Activated naive CD4-positive, alpha-beta T cell treated with anti-CD3 and anti-CD28 coated beads, Interleukin-2, amount 50 U/mL, for 24 hours (primary cell): ENCODE data around the gene AANAT.

Experiments
- H3K27ac Mint-ChIP-seq: one replicate; pipeline ENCODE4 v1.8.0; 2021; ENCODE audit warnings: mild to moderate bottlenecking, mixed read lengths
- H3K27me3 Mint-ChIP-seq: one replicate; pipeline ENCODE4 v1.8.0; 2021; ENCODE audit warnings: mixed read lengths
- H3K36me3 Mint-ChIP-seq: one replicate; pipeline ENCODE4 v1.8.0; 2021; ENCODE audit warnings: mixed read lengths
- H3K4me1 Mint-ChIP-seq: one replicate; pipeline ENCODE4 v1.8.0; 2021; ENCODE audit warnings: mixed read lengths
- H3K4me3 Mint-ChIP-seq: one replicate; pipeline ENCODE4 v1.8.0; 2021; ENCODE audit warnings: mild to moderate bottlenecking, mixed read lengths
- H3K9me3 Mint-ChIP-seq: one replicate; pipeline ENCODE4 v1.8.0; 2021; ENCODE audit warnings: mixed read lengths

Gene AANAT

GRCh38 chr17:76452127-76452659, 15.2 kb upstream of the AANAT start:
- H3K4me1 Mint-ChIP-seq, result peaks cover 38% of the 10 kb centered on the region
- H3K27me3 Mint-ChIP-seq, result no peaks in the 10 kb centered on the region
- no peaks in the 10 kb centered on the region for H3K36me3 Mint-ChIP-seq

GRCh38 chr17:76452660-76453430, 14.6 kb upstream of the AANAT start, which contains the start of gene UBE2O:
UBE2O (minus strand) TSS chr17:76453152; CDS start chr17:76453141, 11 bp downstream.
- Mint-ChIP-seq H3K27me3 (no peaks in the 10 kb centered on the region), H3K4me3 (peak within 1 kb of the TSS; percentile 88), H3K36me3 (no peaks in the 10 kb centered on the region), H3K4me1 (peaks cover 32% of the 10 kb centered on the region), H3K27ac (peak within 1 kb of the TSS; percentile 82), H3K9me3 (no peaks in the 10 kb centered on the region)

More at GRCh38 chr17:76452127-76452659, 15.2 kb upstream of the AANAT start:
- Mint-ChIP-seq H3K9me3 (no peaks in the 10 kb centered on the region), H3K4me3 (peak overlapping the region; percentile 88), H3K27ac (no peak overlapping the region)

- Mint-ChIP-seq H3K4me3 (peak overlapping the region; percentile 74), H3K36me3 (no peaks in the 10 kb centered on the region), H3K4me1 (peaks cover 26% of the 10 kb centered on the region), H3K9me3 (no peaks in the 10 kb centered on the region), H3K27me3 (no peaks in the 10 kb centered on the region), H3K27ac (peak overlapping the region; percentile 82)
Observed at GRCh38 chr17:76453431-76453743, 14.0 kb upstream of the AANAT start.

GRCh38 chr17:76458580-76459490, 8.6 kb upstream of the AANAT start:
- Mint-ChIP-seq H3K4me1 (no peaks in the 10 kb centered on the region), H3K27ac (no peak overlapping the region), H3K9me3 (no peaks in the 10 kb centered on the region)

GRCh38 chr17:76459674-76460073, 7.7 kb upstream of the AANAT start:
- H3K4me3 Mint-ChIP-seq, result no peak overlapping the region
- H3K27ac Mint-ChIP-seq, result no peak overlapping the region
- H3K36me3 Mint-ChIP-seq, result no peaks in the 10 kb centered on the region
- H3K9me3 Mint-ChIP-seq, result no peaks in the 10 kb centered on the region
- no peaks in the 10 kb centered on the region for H3K4me1 Mint-ChIP-seq
- H3K27me3 Mint-ChIP-seq, result no peaks in the 10 kb centered on the region

More at GRCh38 chr17:76458580-76459490, 8.6 kb upstream of the AANAT start:
- H3K27me3 Mint-ChIP-seq, result no peaks in the 10 kb centered on the region
- H3K4me3 Mint-ChIP-seq, result no peak overlapping the region
- no peaks in the 10 kb centered on the region for H3K36me3 Mint-ChIP-seq

- Mint-ChIP-seq H3K4me3 (no peak overlapping the region), H3K27me3 (no peaks in the 10 kb centered on the region), H3K4me1 (peaks cover 3% of the 10 kb centered on the region), H3K9me3 (no peaks in the 10 kb centered on the region), H3K27ac (no peak overlapping the region), H3K36me3 (no peaks in the 10 kb centered on the region)
Observed at GRCh38 chr17:76461765-76462555, 5.4 kb upstream of the AANAT start.

- Mint-ChIP-seq H3K4me3 (no peak overlapping the region), H3K9me3 (no peaks in the 10 kb centered on the region), H3K27ac (no peak overlapping the region), H3K4me1 (peaks cover 3% of the 10 kb centered on the region), H3K36me3 (no peaks in the 10 kb centered on the region), H3K27me3 (no peaks in the 10 kb centered on the region)
Observed at GRCh38 chr17:76462556-76463290, 4.7 kb upstream of the AANAT start.

GRCh38 chr17:76466775-76467130, 650 bp upstream of the AANAT start:
- Mint-ChIP-seq H3K27me3 (no peaks in the 10 kb centered on the region), H3K4me3 (no peak overlapping the region), H3K4me1 (peaks cover 3% of the 10 kb centered on the region), H3K9me3 (no peaks in the 10 kb centered on the region), H3K36me3 (peaks cover 3% of the 10 kb centered on the region), H3K27ac (no peak overlapping the region)

- Mint-ChIP-seq H3K4me3 (no peak overlapping the region), H3K36me3 (peaks cover 3% of the 10 kb centered on the region), H3K9me3 (no peaks in the 10 kb centered on the region), H3K27ac (no peak overlapping the region), H3K4me1 (peaks cover 3% of the 10 kb centered on the region), H3K27me3 (no peaks in the 10 kb centered on the region)
Observed at GRCh38 chr17:76467809-76468633, 618 bp downstream of the AANAT start.

- H3K9me3 Mint-ChIP-seq, result no peaks in the 10 kb centered on the region
- peaks cover 3% of the 10 kb centered on the region for H3K4me1 Mint-ChIP-seq
- no peak overlapping the region for H3K27ac Mint-ChIP-seq
Observed at GRCh38 chr17:76468634-76469010, 1.2 kb downstream of the AANAT start.

GRCh38 chr17:76469076-76469990, 1.9 kb downstream of the AANAT start:
- H3K4me1 Mint-ChIP-seq, result peaks cover 3% of the 10 kb centered on the region
- H3K9me3 Mint-ChIP-seq, result no peaks in the 10 kb centered on the region
- no peak overlapping the region for H3K4me3 Mint-ChIP-seq
- peaks cover 5% of the 10 kb centered on the region for H3K36me3 Mint-ChIP-seq
- H3K27ac Mint-ChIP-seq, result no peak overlapping the region
- H3K27me3 Mint-ChIP-seq, result no peaks in the 10 kb centered on the region

More at GRCh38 chr17:76468634-76469010, 1.2 kb downstream of the AANAT start:
- no peak overlapping the region for H3K4me3 Mint-ChIP-seq
- H3K36me3 Mint-ChIP-seq, result peaks cover 5% of the 10 kb centered on the region
- no peaks in the 10 kb centered on the region for H3K27me3 Mint-ChIP-seq

GRCh38 chr17:76469991-76470739, 2.8 kb downstream of the AANAT start:
- H3K27ac Mint-ChIP-seq, result no peak overlapping the region
- no peak overlapping the region for H3K4me3 Mint-ChIP-seq
- H3K36me3 Mint-ChIP-seq, result peaks cover 6% of the 10 kb centered on the region

More at GRCh38 chr17:76469991-76470739, 2.8 kb downstream of the AANAT start:
- Mint-ChIP-seq H3K4me1 (peaks cover 3% of the 10 kb centered on the region), H3K9me3 (no peaks in the 10 kb centered on the region), H3K27me3 (no peaks in the 10 kb centered on the region)
